Fibroblast of the aortic adventitia (primary cell): ENCODE measurements around the gene SESN1. TPM values are rescaled to one million over a fixed set of nuclear protein-coding genes. Genes with fewer than 3 reads are reported as not detected.
A peak's percentile ranks its signal among the peaks of the same experiment; 100 is the strongest.

Experiments
- DNase-seq: peaks from one replicate; pipeline ENCODE4 v3.0.0-alpha.2; 2010; ENCODE audit warnings: low read depth
- H3K4me3 ChIP-seq: 2 replicates; pipeline ENCODE4 v1.5.1; 2011; ENCODE audit warnings: low read depth, mild to moderate bottlenecking, control low read depth, low read length, moderate library complexity
- total RNA-seq: library from RNA; depleted of rRNA; stranded (reverse); fragments of >200 nt; gene quantifications from 2 replicates; pipeline ENCODE4 v1.2.3, GENCODE V29; 2012; ENCODE audit warnings: low replicate concordance
- TF ChIP-seq, protein P1 (sequence below): IDR thresholded peaks from 2 replicates; pipeline ENCODE4 v1.5.1; 2011; ENCODE audit warnings: mild to moderate bottlenecking, low read length, control low read depth, inconsistent platforms; ENCODE audit not compliant: insufficient read depth

SESN1 gene
- total RNA-seq, 1 donor, result 22.7 TPM

DNA sequence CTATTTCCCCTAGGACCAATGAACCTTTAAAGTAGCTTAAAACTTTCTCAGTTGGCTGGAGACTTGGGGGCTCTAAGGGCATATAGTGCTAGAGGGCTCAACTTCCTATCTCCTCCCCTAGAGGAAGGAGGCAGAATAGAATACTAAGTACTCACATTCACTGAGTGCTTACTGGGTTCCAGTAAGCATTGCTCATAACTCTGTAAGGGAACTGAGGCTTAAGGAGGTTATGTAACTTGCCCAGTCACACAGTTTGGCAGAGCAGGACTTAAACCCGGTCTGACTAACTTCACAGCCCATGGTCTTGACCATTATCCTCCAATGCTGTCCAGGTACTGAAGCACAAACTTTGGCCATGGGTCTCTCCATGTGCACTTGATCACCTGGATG lies 12.5 kb downstream of the SESN1 start:
- H3K4me3 ChIP-seq, result no peak overlapping the region
- peak; percentile 62 for DNase-seq
- TF ChIP-seq, protein P1, sequence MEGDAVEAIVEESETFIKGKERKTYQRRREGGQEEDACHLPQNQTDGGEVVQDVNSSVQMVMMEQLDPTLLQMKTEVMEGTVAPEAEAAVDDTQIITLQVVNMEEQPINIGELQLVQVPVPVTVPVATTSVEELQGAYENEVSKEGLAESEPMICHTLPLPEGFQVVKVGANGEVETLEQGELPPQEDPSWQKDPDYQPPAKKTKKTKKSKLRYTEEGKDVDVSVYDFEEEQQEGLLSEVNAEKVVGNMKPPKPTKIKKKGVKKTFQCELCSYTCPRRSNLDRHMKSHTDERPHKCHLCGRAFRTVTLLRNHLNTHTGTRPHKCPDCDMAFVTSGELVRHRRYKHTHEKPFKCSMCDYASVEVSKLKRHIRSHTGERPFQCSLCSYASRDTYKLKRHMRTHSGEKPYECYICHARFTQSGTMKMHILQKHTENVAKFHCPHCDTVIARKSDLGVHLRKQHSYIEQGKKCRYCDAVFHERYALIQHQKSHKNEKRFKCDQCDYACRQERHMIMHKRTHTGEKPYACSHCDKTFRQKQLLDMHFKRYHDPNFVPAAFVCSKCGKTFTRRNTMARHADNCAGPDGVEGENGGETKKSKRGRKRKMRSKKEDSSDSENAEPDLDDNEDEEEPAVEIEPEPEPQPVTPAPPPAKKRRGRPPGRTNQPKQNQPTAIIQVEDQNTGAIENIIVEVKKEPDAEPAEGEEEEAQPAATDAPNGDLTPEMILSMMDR, result peak; percentile 8

DNA sequence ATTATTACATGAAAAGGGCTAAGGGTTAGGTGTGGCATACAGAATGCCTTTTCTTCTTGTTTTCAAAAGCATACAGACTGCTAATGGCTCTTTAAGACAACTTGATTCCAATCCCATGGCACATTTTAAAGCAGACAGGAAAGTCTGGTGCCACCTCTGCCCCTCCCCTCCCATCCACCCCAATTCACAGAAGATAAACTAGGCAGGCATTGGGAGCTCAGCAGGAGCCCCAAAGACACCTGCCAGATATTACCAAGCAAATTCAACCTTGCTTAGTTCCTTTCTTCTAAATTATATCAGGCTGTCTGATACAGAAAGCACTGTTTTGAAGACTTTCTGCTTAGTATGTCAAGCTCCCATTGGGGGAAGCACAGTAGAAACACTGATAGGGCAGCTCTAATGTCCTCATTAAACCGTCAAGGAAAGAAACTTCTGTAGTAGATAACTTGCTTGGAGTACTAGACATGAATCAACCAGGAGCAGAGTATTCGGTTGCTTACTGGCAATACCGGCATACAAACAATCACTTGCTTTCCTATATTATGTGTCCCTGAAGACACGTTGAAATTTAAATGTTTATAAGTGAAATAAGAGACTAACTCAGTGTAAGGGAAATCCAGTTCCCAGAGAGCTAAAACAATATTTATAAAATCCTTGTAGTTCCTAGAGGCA lies 13.0 kb downstream of the SESN1 start:
- TF ChIP-seq, protein P1, result no peak
- DNase-seq, result no peak
- H3K4me3 ChIP-seq, result no peak overlapping the region

DNA sequence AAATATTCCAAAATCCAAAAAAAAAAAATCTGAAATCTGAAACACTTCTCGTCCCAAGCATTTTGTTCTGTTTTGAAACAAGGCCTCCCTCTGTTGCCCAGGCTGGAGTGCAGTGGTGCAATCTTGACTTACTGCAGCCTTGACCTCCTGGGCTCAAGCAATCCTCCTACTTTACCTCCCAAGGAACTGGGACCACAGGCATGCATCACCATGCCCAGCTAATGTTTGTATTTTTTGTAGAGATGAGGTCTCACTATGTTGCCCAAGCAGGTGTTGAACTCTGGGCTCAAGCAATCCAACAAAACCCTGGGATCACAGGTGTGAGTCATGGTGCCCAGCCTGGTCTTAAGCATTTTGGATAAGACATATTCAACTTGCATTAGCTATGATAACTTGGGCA lies 13.6 kb downstream of the SESN1 start:
- DNase-seq, result no peak
- TF ChIP-seq, protein P1, result no peak
- H3K4me3 ChIP-seq, result no peak overlapping the region

DNA sequence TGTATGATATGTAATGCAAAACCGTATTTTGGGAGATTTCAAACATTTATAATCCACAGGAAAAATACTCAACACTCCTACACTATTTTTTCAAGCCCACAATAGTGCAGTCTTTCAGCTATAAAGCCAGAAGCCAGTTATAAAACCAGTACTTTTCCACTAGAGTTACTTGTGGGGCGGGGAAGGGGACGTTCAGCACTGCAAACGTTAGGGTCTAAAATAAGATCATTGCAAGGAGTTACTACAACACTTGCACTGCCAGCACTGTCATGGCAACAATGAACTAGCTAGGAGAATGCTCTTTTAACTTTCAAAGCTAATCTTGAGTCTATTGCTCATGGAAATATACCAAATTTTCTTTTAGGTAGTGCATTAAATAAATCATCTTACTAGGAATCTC lies 14.7 kb downstream of the SESN1 start:
- TF ChIP-seq, protein P1, result no peak
- H3K4me3 ChIP-seq, result no peak overlapping the region
- peak; percentile 48 for DNase-seq

DNA sequence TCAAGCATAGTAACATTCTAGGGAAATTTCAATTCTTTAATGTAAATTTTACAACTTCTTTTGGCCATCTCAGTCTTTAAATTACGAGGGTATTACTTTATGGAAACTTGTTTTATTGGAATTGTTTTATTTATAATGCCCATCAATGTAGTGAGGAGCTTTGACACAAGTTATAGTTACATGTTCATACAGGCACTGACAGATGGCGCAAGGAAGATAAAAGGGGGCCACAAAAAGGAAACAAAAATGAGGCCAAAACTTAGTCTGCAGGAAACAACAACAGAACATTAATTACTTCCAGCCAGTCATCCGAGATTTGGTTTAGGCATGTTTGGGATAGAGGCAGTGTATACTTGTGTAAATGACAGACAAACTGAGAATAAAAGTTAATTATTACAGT lies 18.3 kb downstream of the SESN1 start:
- TF ChIP-seq, protein P1, result no peak
- no peak for DNase-seq
- no peak overlapping the region for H3K4me3 ChIP-seq

DNA sequence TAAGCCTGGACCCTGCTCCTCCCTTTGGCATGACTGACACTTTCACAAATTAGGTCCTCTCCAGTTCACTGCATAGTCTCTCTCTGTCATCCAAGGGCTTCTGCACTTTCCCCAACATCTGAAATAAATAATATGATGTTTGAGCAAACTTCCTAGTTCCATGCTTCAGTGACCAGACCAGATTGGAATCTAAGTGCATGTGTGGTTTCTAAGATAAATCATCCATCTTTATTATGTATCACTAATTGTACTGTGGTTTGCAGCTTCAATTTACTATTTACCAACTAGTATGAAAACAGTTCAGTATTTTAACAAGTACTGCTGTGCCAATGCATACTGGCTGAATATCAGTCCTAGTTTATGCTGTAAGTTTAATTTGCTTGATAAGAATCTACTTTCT lies 18.7 kb downstream of the SESN1 start:
- TF ChIP-seq, protein P1, result no peak
- DNase-seq, result no peak
- H3K4me3 ChIP-seq, result no peak overlapping the region

DNA sequence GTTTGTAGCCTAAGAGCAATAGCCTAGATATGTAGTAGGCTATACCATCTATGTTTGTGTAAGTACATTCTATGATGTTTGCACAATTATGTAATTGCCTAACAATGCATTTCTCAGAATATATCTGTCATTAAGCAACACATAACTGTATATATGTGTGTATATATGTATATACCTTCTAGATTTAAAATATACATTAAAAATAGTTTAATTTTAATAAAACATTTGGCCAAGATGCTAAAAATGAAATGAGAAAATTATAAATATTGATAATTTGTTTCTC lies 20.6 kb downstream of the SESN1 start:
- TF ChIP-seq, protein P1, result no peak
- no peak for DNase-seq
- H3K4me3 ChIP-seq, result no peak overlapping the region
